PFSK-1 (cell line): ENCODE results near the gene HS1BP3.

Experiments used
- FOXP2 ChIP-seq: optimal IDR thresholded peaks from 2 replicates; pipeline ENCODE3; 2011; ENCODE audit warnings: borderline replicate concordance, control low read depth, inconsistent platforms; ENCODE audit not compliant: insufficient read depth; ENCODE audit errors: extremely low read length, extremely low read depth
- POLR2AphosphoS5 ChIP-seq: IDR thresholded peaks from 2 replicates; pipeline ENCODE4 v1.6.1; 2012; ENCODE audit warnings: low read depth, mild to moderate bottlenecking, control low read depth, low read length, moderate library complexity
- REST ChIP-seq, 2 experiments: IDR thresholded peaks; 2 replicates each; pipeline versions ENCODE4 v1.6.1 to v1.8.0; 2011 to 2012; ENCODE audit warnings: low read depth in 2 of 2, low read length in 2 of 2, control low read depth in 1 of 2, inconsistent platforms in 1 of 2, mild to moderate bottlenecking in 1 of 2, moderate library complexity in 1 of 2; ENCODE audit not compliant: insufficient read depth in 1 of 2
- SIN3A ChIP-seq: IDR thresholded peaks from 2 replicates; pipeline ENCODE4 v1.6.1; 2012; ENCODE audit warnings: mild to moderate bottlenecking, low read length, moderate library complexity, borderline replicate concordance; ENCODE audit not compliant: insufficient read depth
- TAF1 ChIP-seq: IDR thresholded peaks from 2 replicates; pipeline ENCODE4 v1.6.1; 2012; ENCODE audit warnings: low read length, control low read depth, borderline replicate concordance; ENCODE audit not compliant: insufficient read depth

DNA sequence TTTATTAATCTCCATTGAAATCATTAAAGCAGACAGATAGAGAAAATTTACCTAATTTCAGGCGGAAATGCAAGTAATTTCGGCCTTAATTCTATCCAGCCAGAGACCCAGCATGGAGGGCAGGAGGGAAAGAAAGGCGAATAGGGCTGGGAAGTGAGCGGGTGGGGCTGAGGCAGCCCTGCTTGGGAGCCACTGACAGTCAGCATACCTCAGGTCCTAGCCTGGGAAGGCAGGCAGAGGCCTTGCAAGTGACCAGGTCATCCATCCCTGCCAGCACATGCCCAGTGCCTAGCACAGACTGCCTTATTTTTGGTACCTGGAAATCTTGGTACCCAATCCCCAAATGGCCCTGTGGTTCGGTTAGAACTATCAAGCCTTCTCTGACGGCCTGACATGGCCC, 17.6 kb upstream of the HS1BP3 start:
- TF ChIP-seq TAF1 (no peak), POLR2AphosphoS5 (no peak), SIN3A (no peak), REST (IDR thresholded peaks at IDR 0.05; ENCODE audit: insufficient read depth in 1 of 2, low read depth in 2 of 2, low read length in 2 of 2) (no peak), FOXP2 (no peak)
